GM21529 (cell line): ENCODE measurements around the gene CPT1A.

Source experiments
- ATAC-seq: cut with Tn5 transposase; IDR thresholded peaks from one replicate; pipeline ENCODE4 v1.9.1; 2021; ENCODE audit not compliant: unreplicated experiment

The CPT1A gene

GRCh38 chr11:68715456-68716122 is 126.1 kb downstream of the CPT1A start:
- no peak for ATAC-seq

- no peak for ATAC-seq
These were observed 127.5 kb downstream of the CPT1A start for GRCh38 chr11:68714060-68714856.

- ATAC-seq = no peak
These were observed 130.6 kb downstream of the CPT1A start for GRCh38 chr11:68711114-68711513.

GRCh38 chr11:68710409-68710808 is 131.3 kb downstream of the CPT1A start:
- no peak for ATAC-seq

GRCh38 chr11:68709062-68709461 is 132.7 kb downstream of the CPT1A start:
- no peak for ATAC-seq

GRCh38 chr11:68707527-68707926 is 134.2 kb downstream of the CPT1A start:
- ATAC-seq = no peak

GRCh38 chr11:68704887-68705286 is 136.8 kb downstream of the CPT1A start:
- no peak for ATAC-seq
